SW480 (cell line): ENCODE results near the gene DAP3.

ENCODE experiments used
- DNase-seq: peaks from one replicate; pipeline ENCODE4 v3.0.0-alpha.2; 2016; ENCODE audit warnings: low spot score

Gene DAP3

DNA sequence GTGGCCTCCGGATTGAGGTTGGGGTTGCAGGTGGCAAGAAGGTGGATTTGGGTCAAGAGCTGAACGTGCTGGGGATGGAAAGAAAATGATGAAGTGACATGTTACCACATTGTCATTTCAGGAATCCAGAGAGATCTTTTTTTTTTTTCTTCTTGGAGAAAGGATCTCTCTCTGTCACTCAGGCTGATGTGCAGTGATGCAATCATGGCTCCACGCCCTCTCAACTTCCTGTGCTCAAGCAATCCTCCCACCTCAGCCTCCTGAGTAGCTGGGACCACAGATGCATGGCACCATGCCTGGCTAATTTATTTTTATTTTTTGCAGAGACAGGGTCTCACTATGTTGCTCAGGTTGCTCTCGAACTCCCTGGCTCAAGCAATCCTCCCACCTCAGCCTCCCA lies 87.5 kb downstream of the DAP3 start:
- no peak for DNase-seq

DNA sequence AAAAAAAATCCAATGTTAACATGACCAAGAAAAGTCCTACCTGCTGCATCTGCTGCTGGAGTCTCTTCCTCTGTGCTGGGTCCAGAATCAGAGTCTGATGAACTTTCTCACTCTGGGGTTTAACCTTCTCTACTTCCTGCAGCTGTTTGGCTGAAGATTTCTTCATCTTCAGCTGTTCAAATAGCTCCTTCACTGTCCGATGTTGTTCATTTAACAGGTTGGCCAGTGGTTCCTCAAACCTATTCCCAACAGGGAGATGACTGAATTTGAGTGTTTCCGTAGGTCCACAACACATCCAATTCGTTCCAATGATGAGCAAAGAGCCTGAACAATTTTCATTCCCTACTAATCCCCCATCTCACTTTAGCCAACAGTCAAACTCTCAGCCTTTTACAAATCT lies 88.7 kb downstream of the DAP3 start:
- DNase-seq: no peak
